Smooth muscle cell (in vitro differentiated cells): ENCODE measurements around the gene ZNF227. TPM values are rescaled to one million over a fixed set of nuclear protein-coding genes. Genes with fewer than 3 reads are reported as not detected.
"Not testable (repeated sequence)": the region's sequence is repeated elsewhere in the genome, so short reads cannot be mapped to it uniquely, and the experiment has no call there.

Experiments used
- DNase-seq: peaks from one replicate; lab custom pipeline; 2025; ENCODE audit not compliant: unreplicated experiment; lab: John Stamatoyannopoulos, UW
- H2AFZ ChIP-seq: fragments of 200-600 bp; sonication (generic); 2 replicates; pipeline ENCODE4 v1.6.0; 2016; ENCODE audit warnings: antibody characterized with exemption, low read depth, mild to moderate bottlenecking
- H3F3A ChIP-seq: fragments of 200-600 bp; sonication (generic); 2 replicates; pipeline ENCODE4 v1.6.0; 2017; ENCODE audit warnings: antibody characterized with exemption, low read depth
- H3K27ac ChIP-seq: fragments of 200-600 bp; sonication (generic); 2 replicates; pipeline ENCODE4 v1.5.1; 2016; ENCODE audit warnings: low read depth, mild to moderate bottlenecking
- H3K27me3 ChIP-seq: fragments of 200-600 bp; sonication (generic); 2 replicates; pipeline ENCODE4 v1.6.1; 2016; ENCODE audit warnings: low read depth, mild to moderate bottlenecking
- H3K36me3 ChIP-seq: fragments of 200-600 bp; sonication (generic); 2 replicates; pipeline ENCODE4 v1.5.1; 2016; ENCODE audit warnings: low read depth
- H3K4me1 ChIP-seq: fragments of 200-600 bp; sonication (generic); 2 replicates; pipeline ENCODE4 v1.5.1; 2016; ENCODE audit warnings: low read depth
- H3K4me2 ChIP-seq: fragments of 200-600 bp; sonication (generic); 2 replicates; pipeline ENCODE4 v1.6.0; 2016; ENCODE audit warnings: mild to moderate bottlenecking
- H3K4me3 ChIP-seq: fragments of 200-600 bp; sonication (generic); 2 replicates; pipeline ENCODE4 v1.5.1; 2016; ENCODE audit warnings: mild to moderate bottlenecking
- H3K79me2 ChIP-seq: fragments of 200-600 bp; sonication (generic); 2 replicates; pipeline ENCODE4 v1.6.0; 2016; ENCODE audit warnings: low read depth, mild to moderate bottlenecking
- H3K9ac ChIP-seq: fragments of 200-600 bp; sonication (generic); 2 replicates; pipeline ENCODE4 v1.6.0; 2016; ENCODE audit warnings: low read depth
- H3K9me3 ChIP-seq: fragments of 200-600 bp; sonication (generic); replicated peaks from 2 replicates; pipeline ENCODE4 v1.5.1; 2016; ENCODE audit warnings: low read depth
- H4K20me1 ChIP-seq: fragments of 200-600 bp; sonication (generic); 2 replicates; pipeline ENCODE4 v1.6.0; 2016; ENCODE audit warnings: low read depth
- WGBS: methylation state at CpG from one replicate; pipeline ENCODE4 v1.1.7; 2016; ENCODE audit warnings: low lambda C conversion rate; 5-methylcytosine and 5-hydroxymethylcytosine counted together
- polyA plus RNA-seq: library from polyadenylated mRNA; unstranded; fragments of >200 nt; fragmentation: Nextera tagmentation; extraction: Ambion mirVana; gene quantifications from 2 replicates; pipeline ENCODE4 v1.2.1, GENCODE V29; 2016
- total RNA-seq: library from RNA; depleted of rRNA; stranded (reverse); fragments of >200 nt; gene quantifications from 2 replicates; pipeline ENCODE4 v1.2.3, GENCODE V29; 2014
- TF ChIP-seq, protein P1 (sequence below): fragments of 200-600 bp; sonication (generic); IDR thresholded peaks from 2 replicates; pipeline ENCODE4 v1.5.1; 2017; ENCODE audit warnings: borderline replicate concordance, mild to moderate bottlenecking, antibody characterized with exemption; ENCODE audit not compliant: insufficient read depth, poor library complexity, severe bottlenecking

Gene ZNF227
- total and polyA plus RNA-seq, 2 experiments from 2014 or later, result 5.9 to 14.5 TPM

DNA sequence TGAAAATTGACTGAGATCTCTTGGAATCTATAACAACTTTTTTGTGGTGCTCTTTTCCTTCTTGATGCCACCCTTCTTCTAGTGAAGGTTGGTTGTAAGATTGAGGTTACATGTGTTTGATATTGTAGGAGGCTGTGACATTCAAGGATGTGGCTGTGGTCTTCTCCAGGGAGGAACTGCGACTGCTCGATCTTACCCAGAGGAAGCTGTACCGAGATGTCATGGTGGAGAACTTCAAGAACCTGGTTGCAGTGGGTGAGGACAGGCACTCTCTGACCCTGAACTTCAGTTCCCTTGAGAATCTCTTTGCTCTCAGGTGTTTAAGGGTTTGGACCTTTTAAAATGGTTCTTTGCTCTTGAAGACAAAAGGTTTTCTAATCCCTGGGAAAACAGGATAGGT is 16.0 kb downstream of the ZNF227 start:
- Histone ChIP-seq H3K9ac (no peak overlapping the region), H3K79me2 (no peaks in the 10 kb centered on the region), H3K4me1 (no peaks in the 10 kb centered on the region), H3K27me3 (no peaks in the 10 kb centered on the region), H3K4me2 (no peak overlapping the region), H3F3A (no peaks in the 10 kb centered on the region), H3K27ac (no peak overlapping the region), H4K20me1 (no peaks in the 10 kb centered on the region), H2AFZ (no peak overlapping the region), H3K9me3 (no peaks in the 10 kb centered on the region), H3K36me3 (peaks cover 38% of the 10 kb centered on the region), H3K4me3 (no peak overlapping the region)
- WGBS, result 100% methylated on average over 3 of the region's 3 CpGs
- DNase-seq, result no peak
- TF ChIP-seq, protein P1, sequence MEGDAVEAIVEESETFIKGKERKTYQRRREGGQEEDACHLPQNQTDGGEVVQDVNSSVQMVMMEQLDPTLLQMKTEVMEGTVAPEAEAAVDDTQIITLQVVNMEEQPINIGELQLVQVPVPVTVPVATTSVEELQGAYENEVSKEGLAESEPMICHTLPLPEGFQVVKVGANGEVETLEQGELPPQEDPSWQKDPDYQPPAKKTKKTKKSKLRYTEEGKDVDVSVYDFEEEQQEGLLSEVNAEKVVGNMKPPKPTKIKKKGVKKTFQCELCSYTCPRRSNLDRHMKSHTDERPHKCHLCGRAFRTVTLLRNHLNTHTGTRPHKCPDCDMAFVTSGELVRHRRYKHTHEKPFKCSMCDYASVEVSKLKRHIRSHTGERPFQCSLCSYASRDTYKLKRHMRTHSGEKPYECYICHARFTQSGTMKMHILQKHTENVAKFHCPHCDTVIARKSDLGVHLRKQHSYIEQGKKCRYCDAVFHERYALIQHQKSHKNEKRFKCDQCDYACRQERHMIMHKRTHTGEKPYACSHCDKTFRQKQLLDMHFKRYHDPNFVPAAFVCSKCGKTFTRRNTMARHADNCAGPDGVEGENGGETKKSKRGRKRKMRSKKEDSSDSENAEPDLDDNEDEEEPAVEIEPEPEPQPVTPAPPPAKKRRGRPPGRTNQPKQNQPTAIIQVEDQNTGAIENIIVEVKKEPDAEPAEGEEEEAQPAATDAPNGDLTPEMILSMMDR, result no peak

DNA sequence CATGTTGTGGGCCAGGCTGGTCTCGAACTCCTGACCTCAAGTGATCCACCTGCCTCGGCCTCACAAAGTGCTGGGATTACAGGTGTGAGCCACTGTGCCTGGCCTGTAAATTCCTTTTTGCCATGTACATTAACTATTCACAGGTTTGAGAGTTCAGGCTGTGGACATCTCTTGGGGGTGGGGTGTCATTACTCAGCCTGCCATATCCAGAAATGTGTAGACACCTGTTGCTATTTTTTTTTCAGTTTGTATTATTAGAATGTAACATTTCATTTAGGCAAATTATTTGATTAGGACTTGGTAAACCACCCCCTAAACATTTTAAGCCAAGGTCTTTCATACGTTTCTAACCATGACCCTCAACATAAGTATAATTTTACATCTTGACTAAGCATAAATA is 20.5 kb downstream of the ZNF227 start:
- 99% methylated on average over 3 of the region's 3 CpGs for WGBS
- DNase-seq, result no peak
- no peak overlapping the region for H3K4me3 ChIP-seq
- no peaks in the 10 kb centered on the region for H3K4me1 ChIP-seq
- H3K9ac ChIP-seq, result no peak overlapping the region
- TF ChIP-seq, protein P1, result no peak
- peaks cover 17% of the 10 kb centered on the region for H3K9me3 ChIP-seq
- H3F3A ChIP-seq, result no peaks in the 10 kb centered on the region
- no peak overlapping the region for H3K27ac ChIP-seq
- no peaks in the 10 kb centered on the region for H3K79me2 ChIP-seq
- no peaks in the 10 kb centered on the region for H3K27me3 ChIP-seq
- H4K20me1 ChIP-seq, result no peaks in the 10 kb centered on the region
- peaks cover 77% of the 10 kb centered on the region for H3K36me3 ChIP-seq
- no peak overlapping the region for H2AFZ ChIP-seq
- no peak overlapping the region for H3K4me2 ChIP-seq

DNA sequence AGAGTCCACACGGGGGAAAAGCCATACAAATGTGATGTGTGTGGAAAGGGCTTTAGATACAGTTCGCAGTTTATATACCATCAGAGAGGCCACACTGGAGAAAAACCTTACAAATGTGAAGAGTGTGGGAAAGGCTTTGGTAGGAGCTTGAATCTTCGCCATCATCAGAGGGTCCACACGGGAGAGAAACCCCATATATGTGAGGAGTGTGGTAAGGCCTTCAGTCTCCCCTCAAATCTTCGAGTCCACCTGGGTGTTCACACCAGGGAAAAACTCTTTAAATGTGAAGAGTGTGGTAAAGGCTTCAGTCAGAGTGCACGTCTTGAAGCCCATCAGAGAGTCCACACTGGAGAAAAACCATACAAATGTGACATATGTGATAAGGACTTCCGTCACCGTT is 24.1 kb downstream of the ZNF227 start:
- H4K20me1 ChIP-seq, result no peaks in the 10 kb centered on the region
- no peaks in the 10 kb centered on the region for H3F3A ChIP-seq
- no peak overlapping the region for H3K4me3 ChIP-seq
- no peak overlapping the region for H3K9ac ChIP-seq
- no peaks in the 10 kb centered on the region for H3K27me3 ChIP-seq
- peaks cover 17% of the 10 kb centered on the region for H3K9me3 ChIP-seq
- TF ChIP-seq, protein P1, result no peak
- peaks cover 57% of the 10 kb centered on the region for H3K36me3 ChIP-seq
- H3K27ac ChIP-seq, result no peak overlapping the region
- H3K79me2 ChIP-seq, result no peaks in the 10 kb centered on the region
- 95% methylated on average over 8 of the region's 8 CpGs for WGBS
- H3K4me1 ChIP-seq, result no peaks in the 10 kb centered on the region
- no peak for DNase-seq
- no peak overlapping the region for H2AFZ ChIP-seq
- H3K4me2 ChIP-seq, result no peak overlapping the region

DNA sequence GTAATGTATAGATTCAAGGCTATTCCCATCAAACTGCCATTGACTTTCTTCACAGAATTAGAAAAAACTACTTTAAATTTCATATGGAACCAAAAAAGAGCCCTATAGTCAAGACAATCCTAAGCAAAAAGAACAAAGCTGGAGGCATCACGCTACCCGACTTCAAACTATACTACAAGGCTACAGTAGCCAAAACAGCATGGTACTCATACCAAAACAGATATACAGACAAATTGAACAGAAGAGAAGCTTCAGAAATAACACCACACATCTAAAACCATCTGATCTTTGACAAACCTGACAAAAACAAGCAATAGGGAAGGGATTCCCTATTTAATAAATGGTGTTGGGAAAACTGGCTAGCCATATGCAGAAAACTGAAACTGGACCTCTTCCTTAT is 40.0 kb downstream of the ZNF227 start:
- not testable (repeated sequence) for DNase-seq, H3F3A ChIP-seq, H3K4me1 ChIP-seq, H3K4me3 ChIP-seq, H3K79me2 ChIP-seq, H3K36me3 ChIP-seq, H3K4me2 ChIP-seq, H4K20me1 ChIP-seq, H2AFZ ChIP-seq, H3K9ac ChIP-seq, H3K27ac ChIP-seq, H3K27me3 ChIP-seq
- 98% methylated on average over 2 of the region's 2 CpGs for WGBS
- peaks cover 52% of the 10 kb centered on the region for H3K9me3 ChIP-seq

DNA sequence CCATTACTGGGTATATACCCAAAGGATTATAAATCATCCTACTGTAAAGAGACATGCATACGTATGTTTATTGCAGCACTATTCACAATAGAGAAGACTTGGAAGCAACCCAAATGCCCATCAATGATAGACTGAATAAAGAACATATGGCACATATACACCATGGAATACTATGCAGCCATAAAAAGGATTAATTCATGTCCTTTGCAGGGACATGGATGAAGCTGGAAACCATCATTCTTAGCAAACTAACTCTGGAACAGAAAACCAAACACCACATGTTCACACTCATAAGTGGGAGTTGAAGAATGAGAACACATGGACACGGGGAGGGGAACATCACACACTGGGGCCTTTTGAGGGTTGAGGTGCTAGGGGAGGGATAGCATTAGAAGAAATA is 41.1 kb downstream of the ZNF227 start:
- H3K36me3 ChIP-seq, H3K4me2 ChIP-seq, DNase-seq, H3K4me3 ChIP-seq, H3K27me3 ChIP-seq, H4K20me1 ChIP-seq, H3K79me2 ChIP-seq, H3K4me1 ChIP-seq, H3F3A ChIP-seq, H3K9ac ChIP-seq, H3K27ac ChIP-seq, H2AFZ ChIP-seq: not testable (repeated sequence)
- WGBS, result 90% methylated on average over 2 of the region's 2 CpGs
- H3K9me3 ChIP-seq, result peaks cover 52% of the 10 kb centered on the region
